Body of pancreas (tissue), 4 donors: ENCODE data around the gene CRELD2.

ENCODE experiments used
- POLR2A ChIP-seq, 3 donors: fragments of 450-650 bp; IDR thresholded peaks; one replicate each; pipeline ENCODE4 v1.6.1; 2016; ENCODE audit warnings: antibody characterized with exemption in 3 of 3, mild to moderate bottlenecking in 2 of 3
- TF ChIP-seq, protein P1 (sequence below), 7 experiments: fragments of 450-650 bp in 4 of 7; fragments of 200-600 bp in 3 of 7; sonication (generic) in 3 of 7; IDR thresholded peaks; one replicate each; pipeline ENCODE4 v1.5.1; 2016 to 2019; ENCODE audit warnings: antibody characterized with exemption in 7 of 7

- TF ChIP-seq POLR2A (IDR thresholded peaks at IDR 0.05), result peak in 1 of 3 donors; percentile 38
- TF ChIP-seq, protein P1, sequence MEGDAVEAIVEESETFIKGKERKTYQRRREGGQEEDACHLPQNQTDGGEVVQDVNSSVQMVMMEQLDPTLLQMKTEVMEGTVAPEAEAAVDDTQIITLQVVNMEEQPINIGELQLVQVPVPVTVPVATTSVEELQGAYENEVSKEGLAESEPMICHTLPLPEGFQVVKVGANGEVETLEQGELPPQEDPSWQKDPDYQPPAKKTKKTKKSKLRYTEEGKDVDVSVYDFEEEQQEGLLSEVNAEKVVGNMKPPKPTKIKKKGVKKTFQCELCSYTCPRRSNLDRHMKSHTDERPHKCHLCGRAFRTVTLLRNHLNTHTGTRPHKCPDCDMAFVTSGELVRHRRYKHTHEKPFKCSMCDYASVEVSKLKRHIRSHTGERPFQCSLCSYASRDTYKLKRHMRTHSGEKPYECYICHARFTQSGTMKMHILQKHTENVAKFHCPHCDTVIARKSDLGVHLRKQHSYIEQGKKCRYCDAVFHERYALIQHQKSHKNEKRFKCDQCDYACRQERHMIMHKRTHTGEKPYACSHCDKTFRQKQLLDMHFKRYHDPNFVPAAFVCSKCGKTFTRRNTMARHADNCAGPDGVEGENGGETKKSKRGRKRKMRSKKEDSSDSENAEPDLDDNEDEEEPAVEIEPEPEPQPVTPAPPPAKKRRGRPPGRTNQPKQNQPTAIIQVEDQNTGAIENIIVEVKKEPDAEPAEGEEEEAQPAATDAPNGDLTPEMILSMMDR (IDR thresholded peaks at IDR 0.05), result peak; percentile 54 to 94 (median 89)
Measured at GRCh38 chr22:49930596-49931412, 12.4 kb downstream of the CRELD2 start.
